Loucy (cell line): Measurements from ENCODE around the gene CDH4.

Source experiments
- H2AFZ ChIP-seq: fragments of 200-600 bp; sonication (generic); 2 replicates; pipeline ENCODE4 v1.6.0; 2016; ENCODE audit warnings: antibody characterized with exemption, mild to moderate bottlenecking, low read length, moderate library complexity
- H3F3A ChIP-seq: fragments of 200-600 bp; 2 replicates; pipeline ENCODE4 v1.6.0; 2016; ENCODE audit warnings: antibody characterized with exemption, low read depth, mild to moderate bottlenecking
- H3K27me3 ChIP-seq: fragments of 200-600 bp; sonication (generic); 2 replicates; pipeline ENCODE4 v1.6.1; 2014; ENCODE audit warnings: low read length, mild to moderate bottlenecking; ENCODE audit not compliant: insufficient read depth, poor library complexity, severe bottlenecking
- H3K36me3 ChIP-seq: fragments of 200-600 bp; sonication (generic); 2 replicates; pipeline ENCODE4 v1.6.1; 2016; ENCODE audit warnings: low read length; ENCODE audit not compliant: insufficient read depth
- H3K4me1 ChIP-seq: fragments of 200-600 bp; sonication (generic); 2 replicates; pipeline ENCODE4 v1.5.1; 2014; ENCODE audit warnings: low read length, mild to moderate bottlenecking; ENCODE audit not compliant: insufficient read depth, poor library complexity, severe bottlenecking
- H3K4me2 ChIP-seq: fragments of 200-600 bp; sonication (generic); 2 replicates; pipeline ENCODE4 v1.6.0; 2014; ENCODE audit warnings: antibody characterized with exemption, low read length, low read depth, mild to moderate bottlenecking; ENCODE audit not compliant: poor library complexity, severe bottlenecking
- H3K4me3 ChIP-seq: fragments of 200-600 bp; sonication (generic); 2 replicates; pipeline ENCODE4 v1.5.1; 2014; ENCODE audit warnings: low read length, mild to moderate bottlenecking, mixed read lengths; ENCODE audit not compliant: poor library complexity, severe bottlenecking
- H3K79me2 ChIP-seq: fragments of 200-600 bp; sonication (generic); 2 replicates; pipeline ENCODE4 v1.6.1; 2014; ENCODE audit warnings: low read length; ENCODE audit not compliant: insufficient read depth
- H3K9ac ChIP-seq: fragments of 200-600 bp; sonication (generic); 2 replicates; pipeline ENCODE4 v1.6.0; 2014; ENCODE audit warnings: mild to moderate bottlenecking, low read depth, low read length, moderate library complexity; ENCODE audit not compliant: poor library complexity, severe bottlenecking
- H3K9me2 ChIP-seq: fragments of 200-600 bp; sonication (generic); replicated peaks from 2 replicates; pipeline ENCODE4 v1.6.1; 2016; ENCODE audit warnings: low read depth, low read length, mixed read lengths
- H3K9me3 ChIP-seq: fragments of 200-600 bp; sonication (generic); 2 replicates; pipeline ENCODE4 v1.6.1; 2014; ENCODE audit warnings: mild to moderate bottlenecking, antibody characterized with exemption, low read length, low read depth; ENCODE audit not compliant: insufficient read depth
- H4K20me1 ChIP-seq: fragments of 200-600 bp; sonication (generic); 2 replicates; pipeline ENCODE4 v1.6.0; 2014; ENCODE audit warnings: antibody characterized with exemption, low read length, mild to moderate bottlenecking; ENCODE audit not compliant: insufficient read depth, poor library complexity, severe bottlenecking
- EZH2phosphoT487 ChIP-seq: fragments of 200-600 bp; IDR thresholded peaks from 2 replicates; pipeline ENCODE4 v1.6.1; 2018; ENCODE audit warnings: antibody characterized with exemption, mild to moderate bottlenecking, moderate library complexity, borderline replicate concordance
- TF ChIP-seq, protein P1 (sequence below): fragments of 200-600 bp; sonication (generic); conservative IDR thresholded peaks from 2 replicates; pipeline ENCODE4 v1.5.1; 2014; ENCODE audit warnings: mild to moderate bottlenecking, antibody characterized with exemption, low read length

The CDH4 gene

DNA sequence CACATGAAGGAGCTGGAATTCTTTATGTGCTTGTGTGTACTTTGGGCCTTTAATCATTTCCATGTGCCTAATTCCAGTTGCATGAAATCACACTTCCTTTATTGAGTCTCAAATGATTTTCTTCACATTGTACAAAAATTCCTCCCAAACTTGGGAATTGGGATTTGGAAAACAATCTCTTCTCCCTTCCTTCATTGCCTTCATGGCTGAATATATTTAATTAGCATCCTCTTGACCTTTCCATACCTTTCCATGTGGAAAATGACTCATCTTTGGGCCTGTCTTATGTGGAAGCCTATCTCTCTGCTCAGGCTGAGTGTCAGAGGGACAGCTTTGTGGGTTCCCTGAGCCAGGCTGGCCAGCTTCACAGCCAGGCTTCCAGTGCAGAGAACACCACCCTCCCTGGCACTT lies 33.0 kb upstream of the CDH4 start:
- Histone ChIP-seq H4K20me1 (no peaks in the 10 kb centered on the region), H3K27me3 (no peaks in the 10 kb centered on the region), H3K4me1 (no peaks in the 10 kb centered on the region), H3K79me2 (no peaks in the 10 kb centered on the region), H3K9me3 (no peaks in the 10 kb centered on the region), H3K4me2 (no peak overlapping the region), H3F3A (no peaks in the 10 kb centered on the region), H3K36me3 (no peaks in the 10 kb centered on the region), H3K9ac (no peak overlapping the region), H3K9me2 (no peaks in the 10 kb centered on the region), H3K4me3 (no peak overlapping the region), H2AFZ (no peak overlapping the region)
- TF ChIP-seq, protein P1, sequence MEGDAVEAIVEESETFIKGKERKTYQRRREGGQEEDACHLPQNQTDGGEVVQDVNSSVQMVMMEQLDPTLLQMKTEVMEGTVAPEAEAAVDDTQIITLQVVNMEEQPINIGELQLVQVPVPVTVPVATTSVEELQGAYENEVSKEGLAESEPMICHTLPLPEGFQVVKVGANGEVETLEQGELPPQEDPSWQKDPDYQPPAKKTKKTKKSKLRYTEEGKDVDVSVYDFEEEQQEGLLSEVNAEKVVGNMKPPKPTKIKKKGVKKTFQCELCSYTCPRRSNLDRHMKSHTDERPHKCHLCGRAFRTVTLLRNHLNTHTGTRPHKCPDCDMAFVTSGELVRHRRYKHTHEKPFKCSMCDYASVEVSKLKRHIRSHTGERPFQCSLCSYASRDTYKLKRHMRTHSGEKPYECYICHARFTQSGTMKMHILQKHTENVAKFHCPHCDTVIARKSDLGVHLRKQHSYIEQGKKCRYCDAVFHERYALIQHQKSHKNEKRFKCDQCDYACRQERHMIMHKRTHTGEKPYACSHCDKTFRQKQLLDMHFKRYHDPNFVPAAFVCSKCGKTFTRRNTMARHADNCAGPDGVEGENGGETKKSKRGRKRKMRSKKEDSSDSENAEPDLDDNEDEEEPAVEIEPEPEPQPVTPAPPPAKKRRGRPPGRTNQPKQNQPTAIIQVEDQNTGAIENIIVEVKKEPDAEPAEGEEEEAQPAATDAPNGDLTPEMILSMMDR, result no peak
- no peak for TF ChIP-seq EZH2phosphoT487

DNA sequence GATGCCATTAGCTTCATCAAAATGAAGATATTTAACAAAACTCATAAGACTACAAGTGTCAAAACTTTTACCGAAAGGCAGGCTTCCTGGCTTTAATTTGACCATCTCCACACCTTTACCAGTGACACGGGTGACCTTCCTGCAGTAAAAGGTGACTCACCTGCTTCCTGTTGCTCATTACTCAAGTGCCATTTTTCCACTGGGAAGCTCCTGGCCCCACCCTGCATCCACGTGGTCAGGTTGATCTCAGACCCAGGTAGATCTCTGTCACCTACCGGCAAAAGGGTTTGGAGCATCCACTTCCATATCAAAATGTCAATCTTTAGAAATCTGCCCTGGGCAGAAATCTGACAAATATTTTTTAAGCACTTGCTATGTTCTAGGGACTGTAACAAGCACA lies 31.9 kb upstream of the CDH4 start:
- TF ChIP-seq, protein P1, result no peak
- TF ChIP-seq EZH2phosphoT487, result no peak
- H3F3A ChIP-seq, result no peaks in the 10 kb centered on the region
- H2AFZ ChIP-seq, result no peak overlapping the region
- no peak overlapping the region for H3K4me3 ChIP-seq
- no peaks in the 10 kb centered on the region for H3K27me3 ChIP-seq
- no peak overlapping the region for H3K9ac ChIP-seq
- no peaks in the 10 kb centered on the region for H3K79me2 ChIP-seq
- no peaks in the 10 kb centered on the region for H4K20me1 ChIP-seq
- no peak overlapping the region for H3K4me2 ChIP-seq
- no peaks in the 10 kb centered on the region for H3K9me2 ChIP-seq
- H3K9me3 ChIP-seq, result no peaks in the 10 kb centered on the region
- no peaks in the 10 kb centered on the region for H3K36me3 ChIP-seq
- H3K4me1 ChIP-seq, result no peaks in the 10 kb centered on the region

- Histone ChIP-seq H3K27me3 (no peaks in the 10 kb centered on the region), H3K9me2 (no peaks in the 10 kb centered on the region), H3F3A (no peaks in the 10 kb centered on the region), H3K79me2 (no peaks in the 10 kb centered on the region), H3K36me3 (no peaks in the 10 kb centered on the region), H3K9ac (no peak overlapping the region), H3K4me1 (no peaks in the 10 kb centered on the region), H3K4me2 (no peak overlapping the region), H3K9me3 (no peaks in the 10 kb centered on the region), H4K20me1 (no peaks in the 10 kb centered on the region), H2AFZ (no peak overlapping the region), H3K4me3 (no peak overlapping the region)
- TF ChIP-seq, protein P1, result no peak
- TF ChIP-seq EZH2phosphoT487, result no peak
Observed at GRCh38 chr20:61220626-61221325, 31.3 kb upstream of the CDH4 start.
